Neural cell (in vitro differentiated cells): Measurements from ENCODE around the gene DNAAF3.

Experiments
- CTCF ChIP-seq: fragments of 450-650 bp; IDR thresholded peaks from 2 replicates; pipeline ENCODE4 v1.5.1; 2014; ENCODE audit warnings: antibody characterized with exemption, mild to moderate bottlenecking, moderate library complexity; ENCODE audit not compliant: poor library complexity, severe bottlenecking
- POLR2AphosphoS5 ChIP-seq: IDR thresholded peaks from 2 replicates; pipeline ENCODE4 v1.6.1; 2012

- TF ChIP-seq POLR2AphosphoS5: no peak
- TF ChIP-seq CTCF: no peak
Observed at GRCh38 chr19:55152017-55152416, 14.4 kb downstream of the DNAAF3 start.
